EL (cell line): ENCODE measurements around the gene RAPGEF2.
"Not testable (repeated sequence)": the region's sequence is repeated elsewhere in the genome, so short reads cannot be mapped to it uniquely, and the experiment has no call there.

Experiments
- DNase-seq: peaks from one replicate; pipeline ENCODE4 v3.0.0-alpha.2; 2016

The RAPGEF2 gene

GRCh38 chr4:159098482-159099127 lies 4.3 kb upstream of the RAPGEF2 start:
- DNase-seq: no peak

- no peak for DNase-seq
These were observed 774 bp upstream of the RAPGEF2 start for GRCh38 chr4:159101988-159102621.

GRCh38 chr4:159103384-159103990 lies 608 bp downstream of the RAPGEF2 start:
- peak; percentile 40 for DNase-seq

- peak; percentile 43 for DNase-seq
These were observed 2.0 kb downstream of the RAPGEF2 start for GRCh38 chr4:159104694-159105414.

- peak; percentile 63 for DNase-seq
These were observed 2.9 kb downstream of the RAPGEF2 start for GRCh38 chr4:159105761-159106243.

- no peak for DNase-seq
These were observed 3.8 kb downstream of the RAPGEF2 start for GRCh38 chr4:159106636-159107035.

- peak; percentile 12 for DNase-seq
These were observed 4.5 kb downstream of the RAPGEF2 start for GRCh38 chr4:159107203-159107925.

- no peak for DNase-seq
These were observed 5.2 kb downstream of the RAPGEF2 start for GRCh38 chr4:159108124-159108523.

GRCh38 chr4:159110961-159111360 lies 8.1 kb downstream of the RAPGEF2 start:
- no peak for DNase-seq

DNA sequence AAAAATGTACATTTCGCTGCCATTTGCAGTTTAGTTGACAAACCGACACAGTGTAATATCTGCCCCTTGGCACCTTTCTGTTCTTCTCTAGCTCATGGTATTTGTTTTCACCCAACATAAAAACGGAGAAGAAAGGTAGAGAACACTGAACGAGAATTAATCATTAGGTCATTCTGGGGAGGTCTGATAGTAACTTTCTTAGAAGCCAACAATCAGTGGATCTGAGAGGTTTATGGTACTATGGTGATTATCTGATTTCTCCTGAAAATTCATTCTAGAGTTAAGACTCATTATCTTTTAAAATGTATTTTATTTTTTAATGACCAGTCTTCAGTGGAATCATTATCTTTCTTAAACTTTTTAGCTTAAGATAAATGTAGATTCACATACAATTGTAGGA lies 8.5 kb downstream of the RAPGEF2 start:
- DNase-seq: no peak

DNA sequence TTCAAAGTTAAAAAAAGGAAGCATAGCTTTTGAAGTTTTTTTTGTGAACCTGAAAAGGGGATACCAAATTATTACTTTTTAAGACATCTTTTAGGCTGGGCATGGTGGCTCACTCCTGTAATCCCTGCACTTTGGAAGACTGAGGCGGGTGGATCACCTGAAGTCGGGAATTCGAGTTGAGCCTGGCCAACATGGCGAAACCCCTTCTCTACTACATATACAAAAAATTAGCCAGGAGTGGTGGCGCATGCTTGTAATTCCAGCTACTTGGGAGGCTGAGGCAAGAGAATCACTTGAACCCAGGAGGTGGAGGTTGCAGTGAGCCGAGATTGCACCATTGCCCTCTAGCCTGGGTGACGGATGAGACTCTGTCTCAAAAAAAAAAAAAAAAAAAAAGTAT lies 10.5 kb downstream of the RAPGEF2 start:
- DNase-seq: not testable (repeated sequence)

DNA sequence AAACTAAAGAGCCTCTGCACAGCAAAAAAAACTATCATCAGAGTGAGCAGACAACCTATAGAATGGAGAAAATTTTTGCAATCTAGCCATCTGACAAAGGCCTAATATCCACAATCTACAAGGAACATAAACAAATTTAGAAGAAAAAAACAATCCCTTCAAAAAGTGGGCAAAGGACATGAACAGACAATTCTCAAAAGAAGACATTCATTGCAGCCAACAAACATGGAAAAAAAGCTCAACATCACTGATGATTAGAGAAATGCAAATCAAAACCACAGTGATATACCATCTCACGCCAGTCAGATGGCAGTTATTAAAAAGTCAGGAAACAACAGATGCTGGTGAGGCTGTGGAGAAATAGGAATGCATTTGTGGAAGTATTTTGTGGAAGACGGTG lies 13.2 kb downstream of the RAPGEF2 start:
- not testable (repeated sequence) for DNase-seq

DNA sequence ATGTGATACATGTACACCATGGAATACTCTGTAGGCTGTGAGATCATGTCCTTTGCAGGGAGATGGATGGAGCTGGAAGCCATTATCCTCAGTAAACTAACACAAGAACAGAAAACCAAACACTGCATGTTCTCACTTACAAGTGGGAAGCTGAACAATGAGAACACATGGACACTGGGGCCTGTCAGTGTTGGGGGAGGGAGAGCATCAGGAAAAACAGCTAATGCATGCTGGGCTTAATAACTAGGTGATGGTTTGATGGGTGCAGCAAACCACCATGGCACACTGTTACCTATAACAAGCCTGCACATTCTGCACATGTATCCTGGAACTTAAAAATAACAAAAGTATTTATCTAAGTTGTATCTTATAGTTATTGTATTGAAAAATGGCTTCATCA lies 13.8 kb downstream of the RAPGEF2 start:
- not testable (repeated sequence) for DNase-seq

- DNase-seq: no peak
These were observed 14.7 kb downstream of the RAPGEF2 start for GRCh38 chr4:159117564-159117963.

GRCh38 chr4:159117968-159118367 lies 15.1 kb downstream of the RAPGEF2 start:
- no peak for DNase-seq

GRCh38 chr4:159121371-159121770 lies 18.5 kb downstream of the RAPGEF2 start:
- DNase-seq: no peak

GRCh38 chr4:159126716-159127115 lies 23.8 kb downstream of the RAPGEF2 start:
- no peak for DNase-seq

GRCh38 chr4:159127745-159128518 lies 25.1 kb downstream of the RAPGEF2 start:
- DNase-seq: no peak

DNA sequence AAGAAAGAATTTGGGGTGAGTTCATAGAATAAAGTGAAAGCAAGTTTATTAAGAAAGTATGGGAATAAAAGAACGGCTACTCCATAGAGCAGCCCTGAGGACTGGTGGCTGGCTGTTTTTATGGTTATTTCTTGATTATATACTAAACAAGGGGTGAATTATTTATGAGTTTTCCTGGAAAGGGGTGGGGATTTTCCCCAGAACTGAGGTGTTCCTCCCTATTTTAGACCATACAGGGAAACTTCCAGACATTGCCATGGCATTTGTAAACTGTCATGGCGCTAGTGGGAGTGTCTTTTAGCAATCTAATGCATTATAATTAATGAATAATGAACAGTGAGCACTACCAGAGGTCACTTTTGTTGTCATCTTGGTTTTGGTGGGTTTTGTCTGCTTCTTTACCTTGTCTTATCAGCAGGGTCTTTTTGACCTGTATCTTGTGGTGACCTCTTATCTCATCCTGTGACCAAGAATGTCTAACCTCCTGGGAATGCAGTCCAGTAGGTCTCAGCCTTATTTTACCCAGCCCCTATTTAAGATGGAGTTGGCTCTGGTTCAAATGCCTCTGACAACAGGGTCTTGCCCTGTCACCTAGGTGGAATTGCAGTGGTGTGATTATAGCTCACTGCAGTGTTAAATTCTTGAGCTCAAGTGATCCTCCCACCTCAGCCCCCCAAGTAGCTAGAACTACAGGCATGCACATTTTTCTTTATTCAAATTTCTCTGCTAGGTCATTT lies 27.1 kb downstream of the RAPGEF2 start:
- DNase-seq: no peak

- DNase-seq: no peak
These were observed 28.7 kb downstream of the RAPGEF2 start for GRCh38 chr4:159131564-159131963.

DNA sequence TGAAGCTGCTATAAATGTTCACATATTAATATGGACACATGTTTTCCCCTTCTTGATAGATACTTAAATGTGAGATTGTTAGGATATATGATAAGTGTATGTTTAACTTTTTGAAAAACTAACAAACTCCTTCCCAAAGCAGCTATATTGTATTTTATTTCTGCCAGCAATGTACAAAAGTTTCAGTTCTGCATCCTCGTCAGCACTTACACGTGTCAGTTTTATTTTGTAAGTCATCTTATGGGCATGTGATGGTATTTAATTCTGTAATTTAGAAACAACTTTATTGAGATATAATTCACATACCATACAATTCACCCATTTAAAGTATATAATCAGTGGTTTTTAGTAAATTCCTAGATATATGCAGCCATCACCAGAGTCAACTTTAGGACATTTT lies 31.6 kb downstream of the RAPGEF2 start:
- no peak for DNase-seq
